22Rv1 (cell line): ENCODE data around the gene TMC8.
A peak's percentile ranks its signal among the peaks of the same experiment; 100 is the strongest.

Experiments
- H3K27ac ChIP-seq: fragments of 450-650 bp; 2 replicates; pipeline ENCODE4 v1.5.1; 2017
- ZFX ChIP-seq: fragments of 450-650 bp; IDR thresholded peaks from 2 replicates; pipeline ENCODE4 v1.6.1; 2017; ENCODE audit warnings: antibody characterized with exemption, borderline replicate concordance
- TF ChIP-seq, protein P1 (sequence below): fragments of 450-650 bp; IDR thresholded peaks from 2 replicates; pipeline ENCODE4 v1.5.1; 2017; ENCODE audit warnings: mild to moderate bottlenecking

The TMC8 gene

DNA sequence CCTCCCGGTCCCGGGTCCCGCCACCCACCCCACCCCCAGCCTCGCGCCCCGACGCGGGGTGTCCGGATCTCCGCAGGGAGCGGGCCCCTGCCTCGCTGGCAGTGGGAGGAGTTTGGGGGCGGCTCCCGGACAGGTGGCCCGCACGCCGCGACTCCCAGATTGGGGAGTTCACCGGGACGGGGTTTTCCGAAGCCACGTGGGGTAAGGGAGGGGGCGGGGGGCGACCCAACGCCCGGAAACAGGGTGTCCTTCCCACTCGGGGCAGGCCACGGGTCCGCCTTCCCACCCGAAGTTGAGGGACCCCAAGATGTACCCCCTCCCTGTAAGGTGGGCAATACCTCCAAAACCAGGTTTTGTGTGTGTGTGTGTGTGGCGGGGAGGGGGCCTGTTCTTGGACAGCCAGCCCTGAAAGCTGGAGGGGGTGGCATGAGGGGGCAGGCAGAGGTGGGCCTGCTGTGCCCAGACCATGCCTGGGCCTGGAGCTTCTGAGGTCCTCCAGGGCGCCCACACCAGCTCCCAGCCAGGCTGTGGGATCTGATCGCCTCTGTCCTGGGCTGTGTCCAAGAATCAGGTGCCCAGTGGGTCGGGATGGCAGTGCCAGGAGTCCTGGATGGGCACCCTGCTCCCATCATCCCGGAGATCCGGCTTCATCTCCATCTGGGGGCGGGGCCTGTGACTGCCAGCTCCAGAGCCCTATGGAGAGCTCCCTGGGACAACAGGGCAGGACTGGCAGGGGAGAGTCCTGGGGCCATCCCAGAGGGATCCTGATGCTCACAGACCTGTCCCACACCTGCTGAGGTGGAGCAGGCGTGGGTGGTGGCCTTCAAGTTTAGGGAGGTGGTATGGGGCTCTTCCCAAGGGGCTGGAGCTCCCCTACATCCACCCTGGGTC, 38.6 kb downstream of the TMC8 start:
- no peak for TF ChIP-seq ZFX
- TF ChIP-seq, protein P1, sequence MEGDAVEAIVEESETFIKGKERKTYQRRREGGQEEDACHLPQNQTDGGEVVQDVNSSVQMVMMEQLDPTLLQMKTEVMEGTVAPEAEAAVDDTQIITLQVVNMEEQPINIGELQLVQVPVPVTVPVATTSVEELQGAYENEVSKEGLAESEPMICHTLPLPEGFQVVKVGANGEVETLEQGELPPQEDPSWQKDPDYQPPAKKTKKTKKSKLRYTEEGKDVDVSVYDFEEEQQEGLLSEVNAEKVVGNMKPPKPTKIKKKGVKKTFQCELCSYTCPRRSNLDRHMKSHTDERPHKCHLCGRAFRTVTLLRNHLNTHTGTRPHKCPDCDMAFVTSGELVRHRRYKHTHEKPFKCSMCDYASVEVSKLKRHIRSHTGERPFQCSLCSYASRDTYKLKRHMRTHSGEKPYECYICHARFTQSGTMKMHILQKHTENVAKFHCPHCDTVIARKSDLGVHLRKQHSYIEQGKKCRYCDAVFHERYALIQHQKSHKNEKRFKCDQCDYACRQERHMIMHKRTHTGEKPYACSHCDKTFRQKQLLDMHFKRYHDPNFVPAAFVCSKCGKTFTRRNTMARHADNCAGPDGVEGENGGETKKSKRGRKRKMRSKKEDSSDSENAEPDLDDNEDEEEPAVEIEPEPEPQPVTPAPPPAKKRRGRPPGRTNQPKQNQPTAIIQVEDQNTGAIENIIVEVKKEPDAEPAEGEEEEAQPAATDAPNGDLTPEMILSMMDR = no peak
- peak overlapping the region; percentile 98 for H3K27ac ChIP-seq

DNA sequence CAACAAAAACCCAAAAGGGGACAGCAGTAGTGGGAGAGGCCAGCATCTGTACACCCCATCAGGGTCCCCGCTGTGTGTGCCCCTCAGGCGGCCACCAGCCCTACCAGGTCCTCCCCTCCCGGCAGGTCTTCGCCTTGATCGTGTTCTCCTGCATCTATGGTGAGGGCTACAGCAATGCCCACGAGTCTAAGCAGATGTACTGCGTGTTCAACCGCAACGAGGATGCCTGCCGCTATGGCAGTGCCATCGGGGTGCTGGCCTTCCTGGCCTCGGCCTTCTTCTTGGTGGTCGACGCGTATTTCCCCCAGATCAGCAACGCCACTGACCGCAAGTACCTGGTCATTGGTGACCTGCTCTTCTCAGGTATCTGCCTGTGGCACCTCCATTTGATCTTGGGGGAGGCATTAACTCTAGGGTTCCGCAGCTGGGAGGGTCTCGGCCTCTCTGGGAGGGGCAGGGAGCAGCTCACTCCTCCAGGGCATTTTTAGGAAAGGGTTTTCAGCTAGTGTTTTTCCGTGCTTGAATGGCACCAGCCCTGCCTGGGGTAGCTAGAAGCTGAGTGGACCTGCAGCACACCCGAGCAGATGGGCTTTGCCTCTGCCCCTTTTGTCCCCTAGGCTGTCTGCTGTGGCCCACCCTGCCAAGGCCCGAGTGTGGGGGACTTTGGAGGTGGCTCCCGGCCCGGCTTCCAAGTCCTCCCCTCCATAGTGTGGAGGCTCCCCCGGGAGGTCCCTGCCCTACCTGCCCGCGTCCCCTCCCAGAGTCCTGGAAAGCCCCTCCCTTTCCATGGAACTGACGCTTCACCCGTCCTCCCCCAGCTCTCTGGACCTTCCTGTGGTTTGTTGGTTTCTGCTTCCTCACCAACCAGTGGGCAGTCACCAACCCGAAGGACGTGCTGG, 40.4 kb downstream of the TMC8 start:
- TF ChIP-seq, protein P1 = no peak
- TF ChIP-seq ZFX = no peak
- H3K27ac ChIP-seq = peak overlapping the region; percentile 98

DNA sequence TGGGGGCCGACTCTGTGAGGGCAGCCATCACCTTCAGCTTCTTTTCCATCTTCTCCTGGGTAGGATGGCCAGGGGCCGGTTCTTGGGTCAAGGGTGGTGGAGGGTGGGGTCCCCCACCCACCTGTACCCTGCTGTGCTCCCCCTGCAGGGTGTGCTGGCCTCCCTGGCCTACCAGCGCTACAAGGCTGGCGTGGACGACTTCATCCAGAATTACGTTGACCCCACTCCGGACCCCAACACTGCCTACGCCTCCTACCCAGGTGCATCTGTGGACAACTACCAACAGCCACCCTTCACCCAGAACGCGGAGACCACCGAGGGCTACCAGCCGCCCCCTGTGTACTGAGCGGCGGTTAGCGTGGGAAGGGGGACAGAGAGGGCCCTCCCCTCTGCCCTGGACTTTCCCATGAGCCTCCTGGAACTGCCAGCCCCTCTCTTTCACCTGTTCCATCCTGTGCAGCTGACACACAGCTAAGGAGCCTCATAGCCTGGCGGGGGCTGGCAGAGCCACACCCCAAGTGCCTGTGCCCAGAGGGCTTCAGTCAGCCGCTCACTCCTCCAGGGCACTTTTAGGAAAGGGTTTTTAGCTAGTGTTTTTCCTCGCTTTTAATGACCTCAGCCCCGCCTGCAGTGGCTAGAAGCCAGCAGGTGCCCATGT, 41.1 kb downstream of the TMC8 start:
- peak overlapping the region; percentile 98 for H3K27ac ChIP-seq

DNA sequence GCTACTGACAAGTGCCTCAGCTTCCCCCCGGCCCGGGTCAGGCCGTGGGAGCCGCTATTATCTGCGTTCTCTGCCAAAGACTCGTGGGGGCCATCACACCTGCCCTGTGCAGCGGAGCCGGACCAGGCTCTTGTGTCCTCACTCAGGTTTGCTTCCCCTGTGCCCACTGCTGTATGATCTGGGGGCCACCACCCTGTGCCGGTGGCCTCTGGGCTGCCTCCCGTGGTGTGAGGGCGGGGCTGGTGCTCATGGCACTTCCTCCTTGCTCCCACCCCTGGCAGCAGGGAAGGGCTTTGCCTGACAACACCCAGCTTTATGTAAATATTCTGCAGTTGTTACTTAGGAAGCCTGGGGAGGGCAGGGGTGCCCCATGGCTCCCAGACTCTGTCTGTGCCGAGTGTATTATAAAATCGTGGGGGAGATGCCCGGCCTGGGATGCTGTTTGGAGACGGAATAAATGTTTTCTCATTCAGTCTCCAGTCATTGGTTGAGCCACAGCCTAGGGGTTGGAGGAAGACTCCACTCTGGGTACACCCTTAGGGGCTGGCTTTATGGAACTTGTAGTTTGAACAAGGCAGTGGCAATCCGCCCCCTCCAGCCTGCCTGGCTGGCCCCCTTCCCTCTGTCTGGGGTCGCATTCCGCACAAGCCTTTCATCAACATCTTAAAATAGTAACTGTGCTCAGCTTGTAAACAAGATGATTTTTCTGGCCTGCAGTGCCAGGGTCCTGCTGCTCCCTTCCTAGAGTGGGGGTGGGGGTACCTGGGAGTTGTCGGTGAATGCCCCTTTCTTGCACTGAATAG, 41.9 kb downstream of the TMC8 start:
- TF ChIP-seq, protein P1 = no peak
- TF ChIP-seq ZFX = no peak
- H3K27ac ChIP-seq = peak overlapping the region; percentile 98

DNA sequence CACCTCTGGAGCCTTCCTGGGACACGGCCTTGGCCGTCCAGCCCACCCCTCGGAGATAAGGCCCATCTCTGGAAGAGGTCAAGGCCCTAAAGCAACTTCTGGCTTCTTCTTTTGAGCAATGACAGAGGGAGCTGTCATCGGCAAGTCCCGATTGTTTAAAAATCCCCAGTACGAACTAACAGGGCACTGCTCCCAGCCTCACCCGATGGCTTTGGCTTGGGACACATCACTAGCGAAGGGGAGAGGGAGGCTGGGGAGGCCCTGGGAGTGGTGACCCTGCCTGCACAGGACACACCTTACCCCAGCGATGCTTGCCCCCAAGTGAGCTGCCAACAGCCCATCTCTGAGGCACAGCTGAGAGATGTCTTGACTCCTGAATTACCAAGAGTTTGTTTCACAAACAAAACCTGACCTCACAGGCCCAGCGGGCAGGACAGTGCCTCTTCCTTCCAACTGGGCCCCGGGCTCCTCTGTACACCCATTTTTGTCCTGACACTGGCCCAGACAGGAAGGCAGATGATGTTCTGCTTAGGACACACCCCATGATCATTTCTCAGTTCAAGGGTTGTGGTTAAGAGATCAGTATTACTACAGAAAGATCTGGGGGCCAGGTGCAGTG, 42.6 kb downstream of the TMC8 start:
- TF ChIP-seq ZFX = no peak
- TF ChIP-seq, protein P1 = no peak

DNA sequence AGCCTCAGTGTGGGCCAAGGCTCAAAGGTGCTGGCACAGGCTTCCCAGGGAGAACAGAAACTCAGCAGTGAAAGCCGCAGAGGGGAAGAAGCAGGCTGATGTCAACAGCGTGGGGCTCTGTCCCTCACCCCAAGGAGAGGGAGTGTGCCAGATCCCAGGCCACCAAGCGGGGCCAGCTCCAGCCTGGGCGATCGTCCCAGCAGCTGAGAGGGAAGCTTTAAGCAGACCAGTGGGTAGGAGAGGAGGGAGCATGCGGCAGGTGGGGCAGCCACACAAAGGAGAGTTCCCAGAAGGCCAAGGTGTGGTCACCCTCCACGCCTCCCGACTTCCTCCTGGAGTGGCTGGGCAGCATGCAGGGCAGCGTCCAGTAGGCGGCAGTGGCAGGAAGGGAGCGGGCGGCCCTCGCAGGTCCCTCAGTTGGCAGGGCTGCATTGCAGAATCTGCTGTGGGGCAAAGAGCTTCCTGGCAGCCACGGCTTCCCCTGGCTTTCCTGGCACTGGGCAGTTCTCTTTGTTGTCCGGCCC, 43.8 kb downstream of the TMC8 start:
- peak overlapping the region; percentile 98 for H3K27ac ChIP-seq

More for the DNA sequence above, 42.6 kb downstream of the TMC8 start:
- peak overlapping the region; percentile 98 for H3K27ac ChIP-seq

More for the DNA sequence above, 43.8 kb downstream of the TMC8 start:
- no peak for TF ChIP-seq ZFX
- TF ChIP-seq, protein P1 = peak; percentile 17; the same call in 1 of the 2 replicates
